Prostate gland (tissue), 2 donors: ENCODE results near the gene IL17D.

ENCODE experiments used
- CTCF ChIP-seq, 4 experiments: fragments of 200-600 bp in 2 of 4; fragments of 450-650 bp in 2 of 4; sonication (generic) in 2 of 4; IDR thresholded peaks; 1 replicate in 3 of 4; 2 replicates in 1 of 4; pipeline ENCODE4 v1.5.1; 2016 to 2019; ENCODE audit warnings: antibody characterized with exemption in 4 of 4, mild to moderate bottlenecking in 2 of 4, moderate library complexity in 2 of 4
- POLR2AphosphoS5 ChIP-seq: sonication (generic); formaldehyde crosslinking; IDR thresholded peaks from one replicate; pipeline ENCODE4 v1.6.1; 2017; ENCODE audit warnings: antibody characterized with exemption

GRCh38 chr13:20727856-20728255 lies 24.4 kb downstream of the IL17D start:
- TF ChIP-seq CTCF (IDR thresholded peaks at IDR 0.05) (no peak), POLR2AphosphoS5 (no peak)
